Activated CD4-positive, CD25-positive, alpha-beta regulatory T cell treated with anti-CD3 and anti-CD28 coated beads, Interleukin-2, amount 50 U/mL, for 72 hours (primary cell): ENCODE measurements around the gene ZNF76.

ENCODE experiments used
- DNase-seq: peaks from one replicate; pipeline ENCODE4 v3.0.0; 2021

Gene ZNF76

DNA sequence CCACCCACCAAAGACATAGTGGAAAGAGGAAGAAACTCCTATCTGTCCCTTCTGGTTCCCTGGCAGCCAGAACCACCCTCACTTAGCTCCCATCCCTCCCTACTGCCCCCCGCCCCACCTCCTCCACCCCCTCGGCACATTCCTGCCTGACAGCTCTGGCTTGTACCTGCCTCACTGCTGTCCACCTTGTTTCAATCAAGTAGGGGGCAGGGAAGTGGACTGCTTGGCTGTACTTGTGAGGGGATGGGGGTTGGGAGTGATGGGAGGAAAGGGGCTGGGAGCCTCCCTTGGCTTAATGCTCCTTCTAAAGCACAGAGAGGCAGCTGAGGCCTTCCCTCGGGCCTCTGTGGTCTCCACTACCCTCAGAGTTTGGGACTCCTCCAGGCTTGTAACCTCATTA is 22.1 kb upstream of the ZNF76 start:
- DNase-seq: no peak

DNA sequence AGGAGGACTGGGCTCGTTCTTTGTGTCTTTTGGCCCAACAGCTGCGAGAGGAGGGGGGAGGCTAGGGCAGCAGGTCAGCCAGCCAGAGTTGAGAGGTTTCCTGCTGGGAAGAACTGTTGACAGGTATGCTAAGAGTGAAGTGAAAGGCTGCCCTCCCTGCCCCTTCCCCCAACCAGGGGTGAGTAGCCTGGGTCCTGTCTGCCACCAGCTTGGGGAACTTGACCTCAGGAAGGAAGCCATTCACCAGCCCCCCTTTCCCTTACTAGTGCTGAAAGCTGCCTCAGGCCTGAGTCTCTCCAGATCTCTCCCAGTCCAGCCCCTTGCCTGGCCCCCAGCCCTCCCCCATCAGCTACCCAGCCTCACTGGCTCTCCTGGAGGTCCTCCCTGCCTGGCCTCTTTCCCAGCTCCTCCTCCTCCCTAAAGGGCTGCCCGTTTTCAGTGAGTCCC is 20.7 kb upstream of the ZNF76 start:
- DNase-seq: no peak

DNA sequence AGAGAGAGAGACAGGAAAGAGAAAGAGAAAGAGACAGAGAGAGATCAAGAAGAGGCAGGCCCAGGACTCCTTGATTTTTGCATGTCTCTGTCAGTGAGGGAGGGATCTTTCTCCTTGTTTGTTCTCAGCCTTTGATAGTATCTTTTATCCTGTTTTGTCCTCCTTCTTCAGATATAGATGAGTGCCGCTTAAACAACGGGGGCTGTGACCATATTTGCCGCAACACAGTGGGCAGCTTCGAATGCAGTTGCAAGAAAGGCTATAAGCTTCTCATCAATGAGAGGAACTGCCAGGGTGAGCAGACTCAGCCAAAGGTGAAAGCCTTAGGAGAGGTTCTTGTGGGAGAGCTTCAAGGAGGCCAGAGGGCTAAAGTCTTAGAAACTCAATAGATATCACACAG is 20.0 kb upstream of the ZNF76 start:
- no peak for DNase-seq

DNA sequence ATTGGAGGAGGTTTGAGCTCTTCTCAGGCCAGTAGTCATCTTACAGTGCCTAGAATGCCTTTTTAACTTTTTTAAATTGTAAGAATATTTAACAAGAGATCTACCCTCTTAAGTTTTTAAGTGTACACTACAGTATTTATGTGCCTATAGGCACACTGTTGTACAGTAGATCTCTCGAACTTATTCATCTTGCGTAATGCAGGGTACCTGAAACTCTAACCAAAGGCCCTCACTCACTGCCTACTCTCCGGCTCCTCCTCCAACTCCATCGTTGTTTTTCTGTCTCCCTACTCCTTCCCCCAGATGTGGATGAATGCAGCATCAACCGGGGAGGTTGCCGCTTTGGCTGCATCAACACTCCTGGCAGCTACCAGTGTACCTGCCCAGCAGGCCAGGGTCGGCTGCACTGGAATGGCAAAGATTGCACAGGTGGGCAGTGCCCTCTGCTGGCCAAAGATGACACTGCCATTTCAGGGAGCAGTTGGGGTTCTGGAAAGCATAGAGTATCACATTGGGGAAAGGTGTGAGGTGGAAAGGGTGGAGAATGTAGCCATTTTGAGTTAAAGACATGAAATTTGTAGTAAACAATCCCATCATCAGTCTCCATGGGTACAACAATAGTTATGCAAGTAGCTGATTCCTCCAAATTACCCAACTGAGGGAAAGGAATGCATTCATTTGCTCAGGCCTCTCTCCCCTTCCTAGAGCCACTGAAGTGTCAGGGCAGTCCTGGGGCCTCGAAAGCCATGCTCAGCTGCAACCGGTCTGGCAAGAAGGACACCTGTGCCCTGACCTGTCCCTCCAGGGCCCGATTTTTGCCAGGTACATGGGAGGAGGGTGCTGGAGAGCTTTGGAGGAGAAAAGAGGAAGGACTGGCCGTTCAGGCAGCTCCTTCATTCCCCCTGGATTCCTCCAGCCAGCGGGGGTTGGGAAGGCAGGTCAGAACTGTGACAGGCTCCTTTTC is 18.4 kb upstream of the ZNF76 start:
- peak; percentile 82 for DNase-seq

DNA sequence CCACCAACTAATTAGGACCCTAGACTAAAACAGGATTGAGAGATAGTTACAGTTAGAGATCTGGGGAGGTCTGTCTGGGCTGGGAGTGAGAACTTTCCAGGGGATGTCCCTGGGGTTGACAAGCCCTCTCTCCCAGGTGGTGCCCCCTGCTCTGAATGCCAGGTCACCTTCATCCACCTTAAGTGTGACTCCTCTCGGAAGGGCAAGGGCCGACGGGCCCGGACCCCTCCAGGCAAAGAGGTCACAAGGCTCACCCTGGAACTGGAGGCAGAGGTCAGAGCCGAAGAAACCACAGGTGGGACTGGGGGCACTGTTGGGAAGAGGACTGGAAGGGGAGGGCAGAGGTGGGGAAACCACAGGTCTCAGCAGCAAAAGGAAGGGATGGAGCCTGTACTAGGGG is 17.0 kb upstream of the ZNF76 start:
- DNase-seq: no peak

DNA sequence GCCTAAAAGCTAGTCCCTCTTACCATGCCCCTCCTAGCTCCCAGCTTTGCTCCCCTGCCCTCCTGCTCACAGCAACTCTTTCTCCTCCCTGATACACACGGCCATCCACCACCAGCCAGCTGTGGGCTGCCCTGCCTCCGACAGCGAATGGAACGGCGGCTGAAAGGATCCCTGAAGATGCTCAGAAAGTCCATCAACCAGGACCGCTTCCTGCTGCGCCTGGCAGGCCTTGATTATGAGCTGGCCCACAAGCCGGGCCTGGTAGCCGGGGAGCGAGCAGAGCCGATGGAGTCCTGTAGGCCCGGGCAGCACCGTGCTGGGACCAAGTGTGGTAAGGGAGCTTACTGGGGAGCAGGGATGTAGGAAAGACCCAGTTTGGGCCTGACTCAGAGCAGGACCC is 16.6 kb upstream of the ZNF76 start:
- DNase-seq: no peak

DNA sequence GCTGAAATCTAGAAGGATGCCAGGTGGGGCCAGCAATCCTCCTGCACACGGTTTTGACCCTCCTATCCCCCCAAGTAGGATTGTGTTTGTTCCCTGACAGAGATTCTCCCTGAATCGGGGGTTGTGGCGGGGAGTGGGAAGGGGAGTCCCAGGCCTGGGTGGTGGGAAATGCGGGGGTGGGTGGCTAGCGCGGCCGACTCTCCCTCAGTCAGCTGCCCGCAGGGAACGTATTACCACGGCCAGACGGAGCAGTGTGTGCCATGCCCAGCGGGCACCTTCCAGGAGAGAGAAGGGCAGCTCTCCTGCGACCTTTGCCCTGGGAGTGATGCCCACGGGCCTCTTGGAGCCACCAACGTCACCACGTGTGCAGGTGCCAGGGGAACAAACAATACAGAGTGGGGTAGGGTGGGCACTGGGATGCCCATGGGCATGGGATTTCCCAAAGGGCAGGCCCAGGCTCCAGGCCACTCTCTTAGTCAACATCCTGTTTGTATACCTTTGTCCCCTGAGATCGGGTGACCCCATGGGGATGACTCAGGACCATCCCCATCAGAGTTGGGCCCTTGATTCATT is 16.1 kb upstream of the ZNF76 start:
- no peak for DNase-seq

DNA sequence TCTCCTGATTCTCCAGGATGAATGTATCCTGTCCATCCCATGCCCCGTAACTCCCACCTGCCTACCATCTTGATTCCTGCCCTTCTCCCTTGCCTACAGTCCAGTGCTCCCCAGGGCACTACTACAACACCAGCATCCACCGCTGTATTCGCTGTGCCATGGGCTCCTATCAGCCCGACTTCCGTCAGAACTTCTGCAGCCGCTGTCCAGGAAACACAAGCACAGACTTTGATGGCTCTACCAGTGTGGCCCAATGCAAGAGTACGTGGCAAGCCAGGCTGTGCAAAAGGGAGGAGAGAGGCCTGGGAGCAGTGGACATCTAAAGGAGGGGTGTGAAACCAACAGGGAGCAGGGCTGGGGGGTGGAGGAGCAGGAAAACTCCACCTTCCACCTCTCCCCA is 15.0 kb upstream of the ZNF76 start:
- no peak for DNase-seq

DNA sequence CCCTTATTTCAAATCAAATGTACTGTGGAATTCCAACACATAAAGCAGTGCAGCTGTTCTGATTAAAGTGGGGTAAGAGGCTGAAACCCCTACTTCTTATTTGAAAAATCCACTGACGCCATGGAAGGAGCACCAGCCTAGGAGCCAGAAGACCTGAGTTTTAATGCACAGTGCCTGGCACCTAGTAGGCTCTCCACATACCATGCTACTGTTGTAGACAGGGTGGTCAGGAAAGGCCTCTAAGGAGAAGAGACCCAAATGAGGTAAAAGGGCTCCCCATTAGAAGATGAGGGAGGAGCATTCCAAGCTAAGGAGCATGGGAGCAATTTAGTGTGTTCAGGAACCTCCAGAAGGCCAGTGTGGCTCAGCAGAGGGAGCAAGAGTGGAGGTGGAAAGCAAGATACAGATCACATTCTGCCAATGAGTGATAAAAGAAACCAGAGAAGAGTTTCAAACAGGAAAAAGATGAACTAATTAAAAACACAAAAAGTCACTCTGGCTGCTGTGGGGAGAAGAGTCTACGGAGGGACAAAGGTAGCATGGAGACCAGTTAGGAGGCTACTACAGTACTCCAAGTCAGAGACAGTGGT is 11.8 kb upstream of the ZNF76 start:
- DNase-seq: no peak

DNA sequence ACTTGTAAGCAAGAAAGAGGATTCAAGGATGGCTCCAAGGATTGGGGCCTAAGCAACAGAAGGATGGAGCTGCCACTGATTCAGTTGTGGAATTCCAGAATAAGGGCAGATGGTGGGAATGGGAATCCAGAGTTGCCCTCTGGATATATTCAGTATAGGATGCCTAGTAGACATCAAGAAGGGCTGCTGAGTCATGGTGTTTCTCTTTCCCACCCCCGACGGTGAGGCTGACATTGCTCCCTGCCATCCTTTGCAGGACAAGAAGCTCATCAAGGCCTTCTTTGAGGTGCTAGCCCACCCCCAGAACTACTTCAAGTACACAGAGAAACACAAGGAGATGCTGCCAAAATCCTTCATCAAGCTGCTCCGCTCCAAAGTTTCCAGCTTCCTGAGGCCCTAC is 11.2 kb upstream of the ZNF76 start:
- no peak for DNase-seq

DNA sequence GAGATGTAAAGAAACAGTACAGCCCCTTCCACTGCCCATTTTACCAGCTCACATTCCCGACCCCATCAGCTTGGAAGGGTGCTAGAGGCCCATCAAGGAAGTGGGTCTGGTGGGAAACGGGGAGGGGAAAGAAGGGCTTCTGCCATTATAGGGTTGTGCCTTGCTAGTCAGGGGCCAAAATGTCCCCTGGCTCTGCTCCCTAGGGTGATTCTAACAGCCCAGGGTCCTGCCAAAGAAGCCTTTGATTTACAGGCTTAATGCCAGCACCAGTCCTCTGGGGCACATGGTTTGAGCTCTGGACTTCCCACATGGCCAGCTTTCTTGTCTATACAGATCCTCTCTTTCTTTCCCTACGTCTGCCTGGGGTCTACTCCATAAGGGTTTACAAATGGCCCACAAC is 10.6 kb upstream of the ZNF76 start:
- no peak for DNase-seq

DNA sequence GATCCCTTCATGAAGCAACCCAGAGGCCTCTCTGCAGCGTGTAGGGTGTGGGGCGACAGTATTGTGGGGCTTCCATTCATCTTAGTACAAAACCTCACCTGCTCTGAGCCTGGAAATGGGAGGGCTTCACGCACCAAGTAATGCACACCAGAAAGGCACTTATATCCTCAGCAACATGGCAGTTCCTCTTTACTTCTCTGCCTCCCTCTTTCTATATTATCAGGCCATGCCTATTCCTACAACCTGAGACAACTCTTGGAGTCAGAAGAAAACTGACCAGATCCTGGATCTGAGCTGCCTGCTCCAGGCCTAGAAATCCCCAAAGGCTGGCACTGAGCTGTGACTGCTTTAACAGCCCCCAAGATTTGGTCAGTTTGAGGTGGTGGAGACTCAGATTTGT is 7.6 kb upstream of the ZNF76 start:
- no peak for DNase-seq

DNA sequence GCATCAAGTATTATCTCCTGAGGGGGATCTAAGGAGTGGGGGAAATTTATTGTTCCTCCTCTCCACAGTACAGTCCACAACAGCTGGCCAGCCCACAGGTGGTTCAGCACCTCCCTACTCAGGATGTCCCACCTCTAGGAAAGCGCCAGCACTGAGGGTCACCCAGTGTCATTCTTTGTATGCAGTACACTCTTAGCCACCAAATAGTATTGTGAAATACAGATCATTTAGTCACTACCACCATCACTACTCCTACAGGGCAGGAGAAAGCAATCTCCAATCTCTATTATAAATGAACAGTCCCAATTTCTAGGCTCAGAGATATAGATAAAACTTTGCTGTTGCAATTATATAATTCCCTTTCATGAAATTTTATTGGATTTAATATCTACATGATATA is 6.3 kb upstream of the ZNF76 start:
- DNase-seq: no peak

DNA sequence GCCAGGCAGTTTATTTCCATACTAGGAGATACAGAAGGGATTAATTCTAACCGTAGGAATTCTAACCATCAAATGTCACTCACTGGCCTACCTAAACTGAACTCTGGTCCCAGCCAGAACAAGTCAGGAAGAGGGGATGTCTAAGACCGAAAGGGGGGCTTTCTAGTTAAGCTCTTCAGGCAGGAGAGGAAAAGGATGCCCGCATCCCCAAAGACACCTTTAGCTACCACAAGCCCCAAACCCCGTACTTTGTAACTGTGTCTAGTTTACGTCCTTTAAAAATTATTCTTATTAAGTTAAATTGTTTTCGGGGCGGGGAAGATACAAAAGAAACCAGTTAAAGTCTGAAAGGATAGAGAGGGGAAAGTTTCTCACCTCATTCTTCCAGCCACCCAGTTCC is 1.2 kb upstream of the ZNF76 start:
- no peak for DNase-seq

DNA sequence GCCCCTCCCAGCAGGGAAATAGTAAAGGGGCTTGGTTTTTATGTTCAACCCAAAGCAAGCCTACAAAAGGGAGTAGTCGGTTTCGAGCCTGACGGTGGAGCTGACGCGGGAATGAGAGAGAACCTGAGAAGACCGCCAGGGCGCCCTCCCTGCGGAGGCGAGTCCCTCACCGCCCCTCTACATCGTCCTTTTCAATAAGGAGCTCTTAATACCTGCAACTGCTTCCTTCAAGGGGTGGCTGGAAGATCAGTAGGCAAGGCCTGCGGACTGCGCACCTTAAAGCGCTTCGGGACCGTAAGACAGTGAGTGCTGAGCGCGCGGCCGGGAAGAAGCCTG is 709 bp upstream of the ZNF76 start:
- DNase-seq: no peak

DNA sequence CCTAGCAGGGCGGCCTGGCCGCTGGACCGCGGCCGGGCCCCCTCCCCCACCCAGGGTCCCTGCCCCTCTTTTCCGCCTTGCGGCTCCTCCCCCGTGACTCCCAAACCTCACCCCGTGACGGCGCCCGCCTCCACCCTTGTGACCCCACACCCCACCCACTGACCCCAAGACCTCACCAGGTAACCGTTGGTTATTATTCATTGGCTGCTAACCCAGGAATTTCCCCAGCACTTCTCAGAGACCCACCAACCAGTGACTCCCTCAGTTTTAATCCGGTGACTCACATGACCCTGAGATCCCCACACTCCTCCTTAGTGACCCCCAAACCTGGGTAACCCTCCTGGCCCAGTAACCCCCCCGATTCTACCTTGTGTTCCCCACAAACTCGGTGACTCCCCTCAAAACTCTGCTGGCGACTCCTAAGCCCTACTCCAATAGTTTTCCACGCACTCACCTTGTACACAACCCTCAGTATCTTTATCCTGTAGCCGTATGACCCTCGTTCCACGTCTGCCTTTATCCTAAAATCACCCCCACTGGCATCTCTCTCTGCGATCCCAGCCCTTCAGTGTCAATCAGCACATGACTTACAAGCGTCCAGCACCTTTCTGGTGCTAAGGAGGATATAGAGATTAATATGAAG is 534 bp downstream of the ZNF76 start:
- DNase-seq: peak; percentile 73

DNA sequence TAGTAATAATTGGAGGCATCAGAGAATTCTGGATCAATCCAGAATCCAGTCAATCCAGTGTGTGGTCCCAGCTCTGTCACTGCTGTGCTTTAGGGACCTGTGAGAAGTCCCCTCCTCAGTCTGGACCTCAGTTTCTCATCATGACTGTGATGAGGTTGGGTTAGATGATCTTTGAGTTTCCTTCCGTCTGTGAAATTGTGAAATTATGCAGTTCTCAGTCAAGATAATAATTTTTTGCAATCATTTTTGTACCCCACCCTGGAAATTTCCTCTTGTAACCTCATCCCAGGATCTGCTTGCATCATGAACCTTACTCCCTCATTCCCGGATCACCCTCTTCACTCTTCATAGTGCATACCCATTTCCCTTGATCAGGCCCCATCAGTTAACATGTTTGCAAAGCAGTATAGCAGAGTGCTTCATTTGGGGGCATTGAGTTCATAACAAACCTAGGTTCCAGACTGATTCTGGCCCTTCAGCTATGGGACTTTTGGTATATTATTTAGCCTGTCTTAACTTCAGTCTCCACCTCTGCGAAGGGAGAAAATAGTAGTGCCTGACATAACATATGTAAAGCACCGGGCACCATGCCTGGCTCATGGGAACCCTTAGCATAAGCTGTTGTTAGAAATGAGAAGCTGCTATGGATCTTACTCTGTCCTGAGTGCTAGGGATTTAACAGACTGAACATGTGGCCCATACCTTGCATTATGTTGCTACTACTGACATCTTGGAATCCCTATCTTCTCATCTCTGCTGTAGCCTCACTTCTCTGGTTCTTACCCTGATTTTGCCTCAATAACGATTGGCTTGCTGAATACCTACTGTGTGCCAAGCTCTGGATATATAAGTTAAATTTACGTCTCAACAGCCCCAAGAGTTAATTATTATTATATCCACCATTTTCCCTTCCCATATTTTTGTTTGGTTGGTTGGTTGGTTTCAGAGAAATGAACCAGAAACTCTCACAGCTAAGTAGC is 1.3 kb downstream of the ZNF76 start:
- no peak for DNase-seq

DNA sequence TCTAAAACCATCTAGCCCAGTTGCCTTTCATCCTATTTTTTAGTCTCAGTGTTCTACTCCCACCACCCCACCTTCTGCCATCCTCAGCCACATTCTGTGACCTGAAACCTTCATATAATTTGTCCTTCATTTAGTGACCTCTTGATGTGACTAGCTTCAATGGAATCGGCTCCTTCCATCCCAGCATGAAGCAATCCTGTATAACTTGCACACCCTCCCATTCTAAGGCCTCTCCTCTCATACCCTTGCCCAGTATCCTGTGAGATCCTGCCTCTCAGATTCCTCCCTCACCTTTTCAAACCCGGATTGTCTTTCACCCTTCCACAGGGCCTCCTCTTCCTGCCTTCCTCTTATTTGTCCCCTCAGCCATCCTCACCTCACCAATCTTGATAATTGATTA is 3.1 kb downstream of the ZNF76 start:
- DNase-seq: no peak

DNA sequence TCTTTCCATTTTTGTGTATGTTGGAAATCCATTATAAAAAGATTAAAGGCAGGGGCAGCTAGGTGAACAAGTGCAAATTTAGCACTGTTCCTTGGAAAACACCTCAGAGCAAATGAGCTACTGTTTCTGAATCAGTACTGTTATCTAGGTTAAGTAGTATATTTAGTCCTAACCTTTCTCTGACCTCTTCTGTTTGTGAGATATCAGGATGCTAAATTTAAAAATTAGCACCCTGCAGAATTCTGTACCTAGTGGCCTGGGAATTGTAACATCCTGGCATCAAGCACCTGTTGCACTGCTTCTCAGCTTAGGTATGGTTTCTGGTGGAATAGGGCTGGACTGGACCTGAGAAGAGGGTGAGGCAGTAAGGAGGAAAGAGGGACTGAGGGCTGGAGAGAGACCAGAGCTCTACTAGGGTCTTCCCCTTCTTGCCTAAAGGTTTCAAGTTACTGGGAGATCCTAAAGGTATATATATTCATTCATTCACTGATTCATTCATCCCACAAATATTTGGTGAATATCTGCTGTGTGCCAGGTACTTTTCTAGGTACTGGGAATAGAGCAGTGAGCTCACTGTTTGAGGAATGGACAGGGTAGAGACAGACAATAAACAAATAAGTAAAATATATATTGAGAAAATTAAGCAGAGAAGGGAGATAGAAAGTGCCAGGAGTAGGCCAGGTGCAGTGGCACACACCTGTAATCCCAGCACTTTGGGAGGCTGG is 5.2 kb downstream of the ZNF76 start:
- no peak for DNase-seq

DNA sequence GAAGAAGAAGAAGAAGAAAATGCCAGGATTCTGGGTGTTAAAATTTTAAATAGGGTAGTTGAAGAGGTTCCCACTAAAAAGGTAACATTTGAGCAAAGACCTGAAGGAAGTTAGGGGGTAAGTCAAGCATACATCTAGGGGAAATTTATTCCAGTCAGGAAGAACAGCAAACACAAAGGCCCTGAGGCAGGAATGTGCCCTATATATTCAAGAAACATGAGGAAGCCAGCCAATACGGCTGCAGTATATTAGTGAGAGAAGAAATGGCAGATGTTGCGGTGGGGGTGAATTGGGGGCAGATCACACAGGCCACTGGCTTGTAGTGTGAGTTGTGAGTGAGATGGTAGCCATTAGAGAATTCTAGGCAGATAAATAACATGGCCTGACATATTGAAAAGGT is 6.0 kb downstream of the ZNF76 start:
- DNase-seq: no peak

DNA sequence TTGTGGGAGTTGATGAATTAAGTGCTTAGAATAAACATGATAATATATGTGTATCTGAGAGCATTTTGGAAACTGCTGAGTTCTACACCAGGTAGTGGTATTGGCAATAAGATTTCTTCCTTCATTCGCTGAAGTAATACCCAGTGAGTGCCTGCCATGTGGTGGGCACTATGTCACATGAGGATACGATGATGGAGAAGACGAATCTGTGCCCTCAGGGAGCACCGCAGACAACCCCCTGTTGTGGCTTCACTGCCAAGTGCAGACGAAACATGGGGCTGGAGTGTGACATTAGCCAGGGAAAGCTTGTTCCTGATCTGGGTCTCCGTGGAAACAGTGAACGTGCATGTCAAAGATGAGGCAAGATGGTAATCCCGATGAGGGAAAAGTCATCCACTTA is 7.9 kb downstream of the ZNF76 start:
- DNase-seq: no peak

DNA sequence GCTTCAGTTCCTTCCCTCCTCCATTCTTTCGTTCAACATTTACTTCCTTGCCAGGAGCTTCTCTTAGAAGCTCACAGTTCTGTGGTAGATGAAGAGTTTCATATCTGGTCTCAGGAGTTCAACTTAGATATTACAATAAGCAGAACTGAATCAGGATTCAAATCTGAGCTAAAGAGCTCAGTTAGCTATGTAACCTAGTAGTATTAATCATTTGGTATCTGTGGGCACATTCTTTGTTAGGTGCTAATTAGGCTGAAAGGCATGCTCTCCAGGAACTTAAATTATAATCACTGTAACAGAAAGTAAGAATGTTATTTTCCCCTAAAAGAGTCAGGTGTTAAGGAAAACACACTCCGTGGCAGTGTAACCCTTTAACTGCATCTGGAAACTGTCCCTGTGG is 8.4 kb downstream of the ZNF76 start:
- no peak for DNase-seq
